Measurements from ENCODE around the gene MTUS2.

DNA sequence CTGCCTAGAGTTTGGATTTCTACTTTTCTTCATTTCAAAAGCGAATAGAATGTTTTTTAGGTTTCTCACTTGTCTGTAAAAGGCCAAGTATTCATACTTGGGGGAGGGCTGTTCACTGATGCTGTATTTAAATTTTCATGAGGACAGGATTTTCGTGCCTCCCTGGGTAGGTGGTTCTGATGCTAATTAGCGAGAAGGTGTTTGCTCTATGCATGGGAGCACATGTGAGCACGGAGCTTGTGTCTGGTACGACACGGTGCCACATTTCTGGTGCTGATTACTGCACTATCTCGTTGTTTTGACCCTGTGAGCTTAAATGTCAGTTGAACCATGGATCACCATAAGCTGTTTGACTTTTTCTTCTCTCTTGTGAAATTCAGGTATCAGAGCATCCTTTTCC lies 45.8 kb downstream of the MTUS2 start:
- TF ChIP-seq, protein P1, sequence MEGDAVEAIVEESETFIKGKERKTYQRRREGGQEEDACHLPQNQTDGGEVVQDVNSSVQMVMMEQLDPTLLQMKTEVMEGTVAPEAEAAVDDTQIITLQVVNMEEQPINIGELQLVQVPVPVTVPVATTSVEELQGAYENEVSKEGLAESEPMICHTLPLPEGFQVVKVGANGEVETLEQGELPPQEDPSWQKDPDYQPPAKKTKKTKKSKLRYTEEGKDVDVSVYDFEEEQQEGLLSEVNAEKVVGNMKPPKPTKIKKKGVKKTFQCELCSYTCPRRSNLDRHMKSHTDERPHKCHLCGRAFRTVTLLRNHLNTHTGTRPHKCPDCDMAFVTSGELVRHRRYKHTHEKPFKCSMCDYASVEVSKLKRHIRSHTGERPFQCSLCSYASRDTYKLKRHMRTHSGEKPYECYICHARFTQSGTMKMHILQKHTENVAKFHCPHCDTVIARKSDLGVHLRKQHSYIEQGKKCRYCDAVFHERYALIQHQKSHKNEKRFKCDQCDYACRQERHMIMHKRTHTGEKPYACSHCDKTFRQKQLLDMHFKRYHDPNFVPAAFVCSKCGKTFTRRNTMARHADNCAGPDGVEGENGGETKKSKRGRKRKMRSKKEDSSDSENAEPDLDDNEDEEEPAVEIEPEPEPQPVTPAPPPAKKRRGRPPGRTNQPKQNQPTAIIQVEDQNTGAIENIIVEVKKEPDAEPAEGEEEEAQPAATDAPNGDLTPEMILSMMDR (IDR thresholded peaks at IDR 0.05) = no peak
- TF ChIP-seq POLR2A (IDR thresholded peaks at IDR 0.05) (no peak), EP300 (IDR thresholded peaks at IDR 0.05; ENCODE audit: low read depth) (no peak)
